GM19035 (cell line): ENCODE data around the gene CPLX1.
"Not testable (repeated sequence)": the region's sequence is repeated elsewhere in the genome, so short reads cannot be mapped to it uniquely, and the experiment has no call there.

Experiments
- ATAC-seq: cut with Tn5 transposase; IDR thresholded peaks from one replicate; pipeline ENCODE4 v1.9.1; 2021; ENCODE audit not compliant: unreplicated experiment

Gene CPLX1

DNA sequence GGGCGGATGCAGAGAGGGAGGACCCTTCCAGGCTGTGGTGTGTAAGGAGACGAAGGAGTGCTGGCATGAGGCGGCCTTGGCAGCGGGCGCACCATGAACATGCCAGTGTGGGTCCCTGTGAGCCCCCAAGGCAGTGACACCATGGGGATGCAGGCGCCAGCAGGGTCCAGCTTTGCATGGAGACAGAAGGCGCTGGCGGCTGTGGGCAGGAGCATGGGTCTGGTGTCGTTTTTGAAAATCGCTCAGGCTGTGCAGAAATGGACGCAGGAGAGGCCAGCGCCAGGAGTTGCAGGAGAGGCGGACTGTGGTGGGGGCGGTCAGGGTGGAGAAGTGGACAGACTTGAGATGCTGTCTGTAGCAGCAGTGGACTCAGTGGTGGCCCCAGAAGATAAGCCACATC lies 64.2 kb downstream of the CPLX1 start:
- no peak for ATAC-seq

DNA sequence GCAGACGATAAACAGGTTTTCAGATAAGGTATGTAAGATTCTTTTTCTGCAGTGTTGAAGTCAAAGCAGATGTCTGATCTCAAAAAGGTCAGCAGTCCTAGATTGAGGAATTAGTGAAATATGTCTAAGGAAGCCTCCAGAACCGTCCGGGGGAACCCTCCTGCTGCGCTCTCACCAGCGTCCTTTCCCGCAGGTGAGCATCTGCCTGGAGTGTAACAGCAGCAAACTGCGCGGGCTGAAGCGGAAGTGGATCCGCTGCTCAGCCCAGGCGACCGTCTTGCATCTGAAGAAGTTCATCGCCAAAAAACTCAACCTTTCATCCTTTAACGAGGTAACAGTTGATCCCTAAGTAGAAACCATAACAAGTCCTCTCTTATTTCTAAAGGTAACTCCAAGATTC lies 64.8 kb downstream of the CPLX1 start:
- no peak for ATAC-seq

DNA sequence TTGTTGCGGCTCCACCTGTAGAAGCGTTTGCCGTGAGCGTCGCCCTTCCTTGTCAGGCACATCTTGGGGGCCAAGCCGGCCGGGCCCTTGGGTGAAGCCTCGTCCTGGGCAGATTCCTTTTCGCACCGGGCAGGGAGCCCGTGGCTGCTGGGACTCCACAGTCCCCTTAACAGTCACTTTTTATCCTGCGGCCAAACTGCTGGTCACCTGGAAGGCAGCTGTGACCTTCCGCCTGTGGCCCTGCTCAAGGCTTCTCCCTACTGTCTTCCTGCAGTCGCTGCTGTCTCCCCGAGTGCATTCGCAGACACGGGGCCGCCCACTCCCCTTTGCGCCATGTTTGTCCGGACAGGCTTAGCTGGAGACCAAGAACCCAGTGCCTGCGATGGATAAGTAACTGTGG lies 65.3 kb downstream of the CPLX1 start:
- ATAC-seq: no peak

DNA sequence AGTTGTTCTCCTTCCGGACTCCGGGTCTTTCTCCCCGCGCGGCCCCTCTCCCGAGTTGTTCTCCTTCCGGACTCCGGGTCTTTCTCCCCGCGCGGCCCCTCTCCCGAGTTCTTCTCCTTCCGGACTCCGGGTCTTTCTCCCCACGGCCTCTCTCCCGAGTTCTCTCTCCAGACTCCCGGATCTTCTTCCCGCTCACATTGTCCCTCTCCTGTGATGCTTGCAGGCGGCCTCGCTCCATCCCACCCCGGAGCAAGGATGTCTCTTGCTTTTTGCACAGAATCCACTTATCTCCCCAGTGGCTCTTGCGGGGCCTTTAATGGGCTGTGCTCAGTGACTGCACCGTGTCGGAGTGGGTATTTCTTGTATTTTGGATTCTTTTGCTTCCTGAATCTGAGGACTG lies 66.1 kb downstream of the CPLX1 start:
- not testable (repeated sequence) for ATAC-seq

DNA sequence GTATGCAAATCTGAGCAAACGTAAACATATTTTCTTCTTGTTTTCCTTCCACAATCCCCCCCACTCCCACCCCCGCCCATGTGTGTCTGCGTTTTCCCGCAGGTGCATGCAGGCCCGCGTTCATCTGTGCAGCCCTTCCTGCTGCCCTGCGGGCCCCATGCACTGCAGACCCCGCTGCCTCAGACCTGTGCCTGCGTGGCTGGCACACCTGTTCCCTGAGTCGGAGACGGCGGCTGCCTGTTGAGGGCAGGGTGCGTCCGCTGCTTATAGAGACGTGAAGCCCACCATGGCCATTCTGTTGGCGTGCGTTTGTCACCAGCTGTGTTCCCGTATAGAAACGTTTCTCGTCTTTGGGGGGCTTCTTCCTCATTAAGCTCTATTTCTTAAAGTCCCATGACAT lies 68.8 kb downstream of the CPLX1 start:
- ATAC-seq: no peak

DNA sequence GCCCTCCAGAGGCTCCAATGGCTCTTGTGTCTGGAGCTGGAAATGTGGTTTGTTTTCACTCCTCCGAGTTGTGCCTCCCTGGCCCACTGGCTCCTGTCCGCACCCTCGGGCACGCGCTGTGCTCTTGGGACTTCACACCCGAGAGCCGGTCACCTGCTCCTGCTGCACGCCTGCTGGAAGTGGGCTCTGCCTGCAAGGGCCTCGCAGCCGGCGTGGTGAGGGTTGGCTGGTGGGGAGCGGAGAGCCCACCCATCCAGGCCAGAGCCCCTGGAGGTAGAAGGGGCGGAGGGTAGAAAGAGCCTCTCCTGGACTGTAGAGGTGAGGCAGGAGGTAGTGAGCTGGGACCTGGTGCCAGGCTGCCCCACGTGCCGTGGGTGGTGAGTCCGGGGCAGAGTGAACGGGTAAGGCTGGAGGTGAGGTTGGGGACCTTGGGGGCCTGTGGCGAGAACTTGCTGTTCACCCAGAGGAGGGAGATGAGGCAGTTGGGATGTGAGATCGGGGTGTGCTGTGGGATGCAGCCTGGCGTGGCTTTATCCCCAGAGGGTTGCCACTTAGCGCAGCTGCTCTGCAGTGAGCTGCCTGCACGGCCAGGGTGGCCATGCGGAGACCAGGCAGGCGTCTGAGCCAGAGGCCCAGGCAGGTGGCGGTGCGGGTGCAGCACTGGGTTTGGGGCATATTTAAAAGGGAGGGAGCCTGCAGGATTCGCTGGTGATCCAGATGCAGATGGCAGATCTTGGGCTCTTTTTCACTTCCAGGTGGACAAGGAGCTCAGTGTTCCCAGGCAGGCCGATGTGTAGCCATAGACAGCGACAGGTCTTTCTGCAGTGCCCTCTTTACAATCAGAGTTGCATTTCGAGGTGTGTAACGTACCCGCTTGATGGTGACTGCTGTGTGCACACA lies 71.5 kb downstream of the CPLX1 start:
- ATAC-seq: no peak

DNA sequence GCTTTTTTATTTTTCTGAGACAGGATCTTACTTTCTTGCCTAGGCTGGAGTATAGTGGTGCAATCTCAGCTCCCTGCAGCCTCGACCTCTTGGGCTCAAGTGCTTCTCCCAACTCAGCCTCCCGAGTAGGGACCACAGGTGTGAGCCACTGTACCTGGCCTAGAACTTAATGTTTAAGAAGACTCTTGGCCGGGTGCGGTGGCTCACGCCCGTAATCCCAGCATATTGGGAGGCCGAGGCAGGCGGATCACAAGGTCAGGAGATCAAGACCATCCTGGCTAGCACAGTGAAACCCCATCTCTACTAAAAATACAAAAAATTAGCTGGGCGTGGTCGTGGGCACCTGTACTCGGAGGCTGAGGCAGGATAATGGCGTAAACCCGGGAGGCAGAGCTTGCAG lies 72.7 kb downstream of the CPLX1 start:
- ATAC-seq: not testable (repeated sequence)

DNA sequence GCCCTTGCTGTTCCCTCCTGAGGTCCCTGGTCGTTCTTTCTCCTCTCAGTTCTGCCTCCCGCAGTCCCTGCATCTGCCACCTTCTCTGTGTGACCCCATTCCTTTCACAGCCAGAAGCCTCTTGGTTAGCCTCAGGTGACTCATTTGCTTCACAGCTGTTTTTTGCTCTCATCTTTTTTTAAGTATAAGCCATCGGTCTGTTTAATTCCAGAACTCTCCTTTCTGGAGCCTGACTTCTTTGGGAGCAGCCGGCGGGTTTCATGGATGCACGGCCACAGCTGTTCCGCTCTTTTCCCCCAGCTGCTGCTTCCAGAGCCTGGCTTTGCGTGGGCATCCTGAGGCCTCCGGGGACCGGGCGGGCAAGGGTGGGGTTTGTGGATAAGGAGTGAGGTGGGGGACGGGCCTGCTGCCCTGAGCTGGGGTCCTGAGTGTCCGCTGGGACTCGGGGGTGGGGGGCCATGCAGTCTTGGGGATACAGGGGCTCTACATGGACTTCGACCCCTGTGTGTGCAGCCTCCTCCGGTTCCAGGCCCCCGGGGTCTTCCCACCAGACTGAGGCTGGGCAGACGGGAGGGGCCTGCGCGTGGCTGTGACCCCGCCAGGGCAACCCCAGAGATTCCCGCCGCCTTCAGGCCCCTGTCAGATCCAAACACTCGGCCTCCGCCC lies 73.6 kb downstream of the CPLX1 start:
- no peak for ATAC-seq

DNA sequence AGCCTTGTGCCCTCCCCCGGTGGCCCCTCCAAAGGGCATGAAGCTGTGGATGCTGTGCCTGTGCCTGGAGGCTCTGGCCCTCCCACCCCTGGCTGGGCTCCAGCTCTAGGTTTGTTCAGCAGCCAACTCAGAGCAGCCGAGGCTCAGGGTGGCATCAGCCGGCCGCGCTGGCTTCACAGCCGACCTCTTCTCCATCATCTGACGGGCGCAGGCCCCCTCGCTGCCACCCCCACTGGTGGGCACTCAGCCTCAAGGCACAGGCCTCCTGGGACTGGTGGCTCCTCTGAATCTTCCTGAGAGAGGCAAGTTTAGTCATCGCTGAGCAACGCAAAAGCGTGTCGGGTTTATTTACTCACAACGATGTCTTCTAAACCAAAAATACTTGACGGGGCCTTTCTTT lies 74.3 kb downstream of the CPLX1 start:
- no peak for ATAC-seq

DNA sequence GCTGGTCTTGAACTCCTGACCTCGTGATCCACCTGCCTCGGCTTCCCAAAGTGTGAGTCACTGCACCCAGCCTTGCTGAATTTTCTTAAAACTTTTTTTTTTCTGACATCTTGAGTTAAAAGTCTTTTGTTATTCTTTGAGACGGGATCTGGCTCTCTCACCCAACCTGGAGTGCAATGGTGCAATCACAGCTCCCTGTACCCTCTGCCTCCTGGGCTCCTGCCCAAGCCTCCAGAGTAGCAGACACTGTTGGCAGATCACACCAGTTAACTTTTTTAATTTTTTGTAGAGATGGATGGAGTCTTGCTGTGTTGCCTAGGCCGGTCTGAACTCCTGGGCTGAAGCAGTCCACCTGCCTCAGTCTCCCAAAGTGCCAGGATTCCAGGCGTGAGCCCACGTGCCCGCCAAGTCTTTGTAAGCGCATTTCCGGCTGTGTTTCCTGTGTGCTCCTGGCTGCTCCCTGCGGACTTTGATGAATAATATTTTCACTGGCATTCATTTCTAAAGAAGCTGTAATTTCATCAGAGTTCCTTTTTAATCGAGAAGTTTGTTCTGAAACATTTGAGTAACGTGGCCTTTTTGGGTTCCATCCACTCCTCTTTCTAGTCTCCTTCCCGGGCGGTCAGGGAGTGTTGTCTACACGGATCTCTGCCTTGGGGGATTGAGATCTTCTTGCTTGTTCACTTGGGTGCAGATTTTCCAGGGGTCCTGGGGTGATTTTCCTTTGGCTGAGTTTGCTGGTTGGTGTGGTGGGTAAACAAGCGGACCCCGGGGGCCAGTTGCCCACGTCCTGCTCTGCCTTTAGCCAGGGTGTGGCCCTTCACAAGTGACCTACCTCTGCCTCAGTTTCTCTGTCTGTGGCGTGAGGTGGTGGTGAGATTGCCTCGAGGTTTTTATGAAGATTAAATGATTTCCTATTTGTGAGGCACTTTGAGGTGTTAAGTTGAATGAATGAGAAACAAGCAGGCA lies 75.9 kb downstream of the CPLX1 start:
- ATAC-seq: no peak

DNA sequence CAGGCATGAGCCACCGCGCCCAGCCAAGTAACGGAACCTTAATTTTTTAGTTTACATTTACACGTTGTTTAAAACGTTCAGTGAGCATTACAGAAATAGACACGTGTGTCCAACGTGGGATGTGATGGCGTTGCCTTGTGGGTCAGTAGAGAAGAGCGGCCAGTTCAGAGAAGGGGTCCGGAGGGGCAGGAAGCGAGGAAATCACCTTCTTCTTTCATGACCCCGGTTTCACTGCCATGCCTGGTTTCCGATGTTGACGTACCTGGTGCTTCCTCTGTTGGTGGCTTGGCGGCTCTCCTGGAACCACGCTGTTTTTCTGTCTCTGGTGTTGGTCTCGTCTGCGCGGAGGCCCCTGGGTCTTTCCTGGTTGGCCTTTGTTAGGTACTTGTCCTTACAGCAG lies 77.5 kb downstream of the CPLX1 start:
- no peak for ATAC-seq

DNA sequence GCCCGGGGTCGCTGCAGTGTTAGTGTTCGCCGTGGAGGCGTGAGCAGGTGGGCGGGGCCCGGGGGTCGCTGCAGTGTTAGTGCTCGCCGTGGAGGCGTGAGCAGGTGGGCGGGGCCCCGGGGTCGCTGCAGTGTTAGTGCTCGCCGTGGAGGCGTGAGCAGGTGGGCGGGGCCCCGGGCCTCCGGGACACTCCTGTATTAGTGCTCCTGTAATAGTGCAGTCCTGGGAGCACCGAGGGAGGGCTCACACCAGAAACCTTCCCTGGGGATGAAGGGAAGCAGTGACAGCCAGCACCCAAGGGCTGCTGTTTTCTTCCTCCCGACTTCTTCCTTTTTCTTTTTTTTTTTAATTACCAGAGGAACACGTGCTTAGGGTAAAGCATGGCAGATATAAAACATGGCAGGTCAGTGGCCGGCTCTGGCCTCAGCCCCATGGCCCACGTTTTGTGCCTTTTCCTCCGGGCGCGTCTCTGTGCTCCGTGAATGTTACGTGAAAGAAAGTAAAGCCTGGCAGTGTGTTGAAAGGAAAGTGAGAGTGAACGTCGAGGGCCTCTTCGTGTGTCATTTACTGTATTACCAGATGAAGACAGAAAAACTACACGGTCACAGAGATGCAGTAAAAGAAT lies 78.3 kb downstream of the CPLX1 start:
- no peak for ATAC-seq

DNA sequence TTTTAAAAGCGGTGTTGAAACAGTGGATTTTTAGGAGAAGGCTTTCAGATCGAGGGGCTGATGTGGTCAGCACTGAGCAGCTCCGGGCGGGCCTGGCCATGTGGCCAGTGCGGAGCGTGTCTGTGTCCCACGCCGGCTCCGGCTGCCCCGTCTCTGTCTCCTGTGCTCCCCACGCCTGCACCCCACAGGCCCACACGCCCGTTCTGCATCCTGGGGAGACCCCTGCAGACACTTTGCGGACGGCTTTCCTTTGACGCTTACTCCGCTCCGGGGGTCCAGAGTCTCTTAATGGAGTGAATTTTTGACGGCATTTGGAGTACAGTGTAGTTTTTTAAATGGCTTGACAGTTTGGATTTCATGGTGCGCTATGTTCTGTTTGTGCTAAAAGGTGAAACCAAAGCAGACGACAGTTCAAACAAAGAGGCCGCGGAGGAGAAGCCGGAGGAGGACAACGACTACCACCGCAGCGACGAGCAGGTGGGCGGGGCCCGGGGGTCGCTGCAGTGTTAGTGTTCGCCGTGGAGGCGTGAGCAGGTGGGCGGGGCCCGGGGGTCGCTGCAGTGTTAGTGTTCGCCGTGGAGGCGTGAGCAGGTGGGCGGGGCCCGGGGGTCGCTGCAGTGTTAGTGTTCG lies 81.6 kb downstream of the CPLX1 start:
- no peak for ATAC-seq

DNA sequence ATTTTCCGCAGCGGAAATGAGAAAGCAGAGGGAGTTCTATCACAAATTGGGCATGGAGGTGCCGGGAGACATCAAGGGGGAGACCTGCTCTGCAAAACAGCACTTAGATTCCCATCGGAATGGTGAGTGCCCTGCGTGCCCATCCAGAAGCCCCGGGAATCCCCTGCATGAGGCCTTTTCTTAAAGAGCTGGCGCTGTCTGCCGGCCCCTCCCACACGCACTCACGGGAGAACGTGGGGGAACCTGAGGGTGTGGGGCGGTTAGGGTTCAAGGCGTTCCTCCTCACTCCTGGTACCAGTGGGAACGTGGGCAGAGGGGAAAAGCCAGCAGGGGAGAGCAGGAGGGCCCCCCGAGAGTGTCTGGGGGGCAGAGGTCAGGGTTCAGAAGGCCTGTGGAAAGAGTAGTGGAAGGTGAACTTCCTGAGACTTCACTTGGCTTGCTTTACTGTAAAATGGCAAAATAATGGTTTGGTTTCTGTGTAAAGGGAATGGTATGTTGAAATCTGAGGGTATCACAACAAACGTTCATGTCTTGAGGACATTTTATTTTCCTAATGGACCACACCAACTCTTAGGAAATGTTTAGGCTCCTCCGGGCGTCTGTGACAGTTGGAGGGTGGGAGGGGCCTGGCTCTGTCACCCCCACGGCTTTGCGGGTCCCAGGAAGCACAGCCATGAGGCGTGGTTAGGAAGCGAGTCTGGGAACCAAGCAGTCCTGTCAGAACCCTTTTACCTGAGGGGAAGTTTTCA lies 82.3 kb downstream of the CPLX1 start:
- no peak for ATAC-seq

DNA sequence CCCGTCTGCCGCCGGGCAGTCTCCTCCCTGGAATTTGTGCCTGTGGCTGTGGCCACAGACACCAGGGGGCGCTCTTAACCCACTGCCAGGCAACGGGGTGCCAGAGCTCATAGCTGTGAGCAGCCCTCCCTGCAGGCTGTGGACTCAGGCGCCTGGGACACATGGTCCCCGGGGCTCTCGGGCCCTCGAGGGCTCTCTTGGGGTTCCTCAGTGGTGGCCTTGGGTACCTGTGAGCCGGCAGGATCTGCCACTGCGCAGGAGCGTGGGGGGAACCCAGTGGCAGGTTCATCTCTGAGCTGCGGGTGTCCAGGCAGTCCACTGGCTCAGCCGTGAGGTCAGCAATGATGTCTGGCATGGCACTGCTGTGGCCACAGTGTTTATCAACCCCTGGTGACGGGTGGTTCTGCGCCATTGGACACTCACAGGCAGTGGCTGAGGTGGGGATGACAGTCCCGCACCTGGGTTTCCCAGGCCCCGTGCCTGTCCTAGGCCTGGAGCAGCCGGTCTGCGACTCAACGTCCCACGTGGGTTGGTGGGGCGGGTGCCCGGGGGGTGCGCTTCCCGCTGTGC lies 83.1 kb downstream of the CPLX1 start:
- peak; percentile 60 for ATAC-seq

DNA sequence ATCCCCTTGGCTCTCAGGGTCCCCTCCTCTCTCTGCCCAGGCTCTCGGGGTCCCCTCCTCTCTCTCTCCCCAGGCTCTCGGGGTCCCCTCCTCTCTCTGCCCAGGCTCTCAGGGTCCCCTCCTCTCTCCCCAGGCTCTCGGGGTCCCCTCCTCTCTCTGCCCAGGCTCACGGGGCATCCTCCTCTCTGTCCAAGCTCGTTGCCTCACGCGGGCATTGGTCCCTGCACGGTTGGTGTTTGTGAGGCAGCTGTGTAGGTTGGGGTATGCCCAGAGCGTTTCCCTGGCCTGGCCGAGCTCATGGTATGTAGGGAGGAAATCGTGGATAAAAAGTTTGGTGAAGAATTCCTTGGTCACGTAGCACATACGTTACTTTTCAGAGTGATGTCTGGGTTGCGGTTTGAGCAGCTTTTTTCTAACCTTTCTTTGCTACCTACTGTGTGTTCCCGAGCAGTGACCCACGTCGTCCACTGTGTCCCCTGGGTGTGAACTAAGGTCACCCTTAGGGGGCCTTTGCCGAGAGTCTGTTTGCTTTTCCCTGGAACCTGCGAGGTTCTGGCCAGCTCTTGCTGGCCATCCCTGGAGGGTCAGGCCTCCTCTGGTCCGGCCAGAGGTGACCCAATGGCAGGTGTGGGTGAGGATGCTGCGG lies 83.7 kb downstream of the CPLX1 start:
- ATAC-seq: no peak

DNA sequence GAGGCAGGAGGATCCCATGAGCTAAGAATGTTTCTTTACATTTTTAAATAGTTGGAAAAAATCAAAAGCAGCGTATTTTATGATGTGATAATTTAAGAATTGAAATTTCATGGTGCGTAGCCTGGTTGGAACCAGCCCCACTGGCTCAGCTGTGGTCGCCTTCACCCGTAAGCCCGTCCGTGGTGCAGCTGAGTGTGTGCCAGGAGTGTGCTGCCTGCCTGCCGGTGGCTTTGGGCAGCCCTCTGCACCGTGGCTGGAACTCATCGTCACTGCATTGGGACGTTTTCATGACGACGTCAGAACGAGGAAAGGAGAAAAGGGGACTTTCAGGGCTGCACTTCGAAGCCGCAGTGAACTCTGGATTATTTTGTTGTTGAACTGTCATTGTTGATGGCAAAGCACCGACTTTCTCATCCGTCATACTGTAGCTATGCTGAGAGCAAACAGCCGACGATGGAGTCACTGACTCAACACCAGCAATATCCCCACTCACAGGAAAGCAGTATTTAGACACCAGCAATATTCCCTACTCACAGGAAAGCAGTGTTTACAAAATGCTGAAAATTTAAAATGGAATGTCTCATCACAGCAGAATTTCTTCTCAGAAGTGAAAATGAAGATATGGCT lies 85.2 kb downstream of the CPLX1 start:
- no peak for ATAC-seq

DNA sequence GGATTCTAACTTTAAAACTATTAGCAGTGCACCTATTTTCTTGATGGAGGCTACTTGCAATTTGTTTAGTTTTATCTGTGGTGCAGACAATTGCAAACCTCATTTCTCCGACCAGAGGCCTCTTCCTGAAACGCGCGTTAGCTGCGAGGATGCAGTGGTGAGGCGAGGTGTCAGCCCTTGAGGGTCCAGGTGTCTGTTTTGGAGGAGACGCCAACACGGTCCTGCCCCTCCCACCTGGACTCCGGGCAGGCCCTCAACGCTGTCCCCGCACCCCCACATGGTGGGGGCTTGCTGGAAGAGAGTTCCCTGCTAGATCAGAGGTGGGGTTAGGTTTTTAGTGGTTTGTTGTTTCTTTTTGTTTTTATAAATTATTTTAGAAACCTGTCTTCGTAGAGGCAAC lies 85.9 kb downstream of the CPLX1 start:
- ATAC-seq: no peak
